Breast epithelium (tissue), 4 donors: Measurements from ENCODE around the gene RALGAPA1. TPM values are rescaled to one million over a fixed set of nuclear protein-coding genes. Genes with fewer than 3 reads are reported as not detected.

Source experiments
- DNase-seq, 2 donors: peaks; one replicate each; pipeline ENCODE4 v3.0.0-alpha.2; 2019; ENCODE audit warnings: low spot score in 2 of 2
- H3K27ac ChIP-seq, 2 donors: fragments of 200-600 bp; sonication (generic) in 1 of 2; one replicate each; pipeline ENCODE4 v1.5.1; 2016 to 2019; ENCODE audit warnings: mild to moderate bottlenecking in 1 of 2
- H3K27me3 ChIP-seq, 2 donors: fragments of 200-600 bp; sonication (generic) in 1 of 2; one replicate each; pipeline versions ENCODE4 v1.5.1 to v1.6.0; 2017 to 2019; ENCODE audit warnings: control low read depth in 1 of 2, mild to moderate bottlenecking in 1 of 2
- H3K36me3 ChIP-seq: fragments of 200-600 bp; one replicate; pipeline ENCODE4 v1.5.1; 2019
- H3K4me1 ChIP-seq, 2 donors: fragments of 200-600 bp; sonication (generic); one replicate each; pipeline ENCODE4 v1.5.1; 2016 to 2019; ENCODE audit warnings: control low read depth in 1 of 2
- H3K4me3 ChIP-seq, 3 donors: fragments of 200-600 bp; sonication (generic); 1 replicate in 2 of 3; 2 replicates in 1 of 3; pipeline ENCODE4 v1.5.1; 2016 to 2019; ENCODE audit warnings: mild to moderate bottlenecking in 3 of 3, moderate library complexity in 2 of 3
- H3K9me3 ChIP-seq, 2 donors: fragments of 200-600 bp; sonication (generic) in 1 of 2; one replicate each; pipeline ENCODE4 v1.5.1; 2016 to 2019; ENCODE audit warnings: control low read depth in 1 of 2
- POLR2A ChIP-seq: fragments of 450-650 bp; IDR thresholded peaks from one replicate; pipeline ENCODE4 v1.6.1; 2016; ENCODE audit warnings: antibody characterized with exemption, mild to moderate bottlenecking, moderate library complexity
- POLR2AphosphoS5 ChIP-seq, 3 donors: sonication (generic); formaldehyde crosslinking; IDR thresholded peaks; one replicate each; pipeline ENCODE4 v1.6.1; 2017; ENCODE audit warnings: antibody characterized with exemption in 3 of 3
- intact Hi-C: fragments of 100-400 bp; cut with DNase I; formaldehyde crosslinking; loops from one replicate; pipeline ENCODE4 v1.15.1; 2023; ENCODE audit warnings: low total_unique reads
- total RNA-seq, 3 donors: library from RNA; depleted of rRNA; stranded (reverse); fragments of >200 nt; gene quantifications; one replicate each; pipeline ENCODE4 v1.1.0, GENCODE V29; 2016
- TF ChIP-seq, protein P1 (sequence below), 3 donors: fragments of 450-650 bp; IDR thresholded peaks; one replicate each; pipeline ENCODE4 v1.5.1; 2016 to 2017; ENCODE audit warnings: antibody characterized with exemption in 3 of 3, mild to moderate bottlenecking in 3 of 3, moderate library complexity in 3 of 3

RALGAPA1 gene
- total RNA-seq, 3 donors from 2014 or later = 52.2 to 136 (median 103) TPM

DNA sequence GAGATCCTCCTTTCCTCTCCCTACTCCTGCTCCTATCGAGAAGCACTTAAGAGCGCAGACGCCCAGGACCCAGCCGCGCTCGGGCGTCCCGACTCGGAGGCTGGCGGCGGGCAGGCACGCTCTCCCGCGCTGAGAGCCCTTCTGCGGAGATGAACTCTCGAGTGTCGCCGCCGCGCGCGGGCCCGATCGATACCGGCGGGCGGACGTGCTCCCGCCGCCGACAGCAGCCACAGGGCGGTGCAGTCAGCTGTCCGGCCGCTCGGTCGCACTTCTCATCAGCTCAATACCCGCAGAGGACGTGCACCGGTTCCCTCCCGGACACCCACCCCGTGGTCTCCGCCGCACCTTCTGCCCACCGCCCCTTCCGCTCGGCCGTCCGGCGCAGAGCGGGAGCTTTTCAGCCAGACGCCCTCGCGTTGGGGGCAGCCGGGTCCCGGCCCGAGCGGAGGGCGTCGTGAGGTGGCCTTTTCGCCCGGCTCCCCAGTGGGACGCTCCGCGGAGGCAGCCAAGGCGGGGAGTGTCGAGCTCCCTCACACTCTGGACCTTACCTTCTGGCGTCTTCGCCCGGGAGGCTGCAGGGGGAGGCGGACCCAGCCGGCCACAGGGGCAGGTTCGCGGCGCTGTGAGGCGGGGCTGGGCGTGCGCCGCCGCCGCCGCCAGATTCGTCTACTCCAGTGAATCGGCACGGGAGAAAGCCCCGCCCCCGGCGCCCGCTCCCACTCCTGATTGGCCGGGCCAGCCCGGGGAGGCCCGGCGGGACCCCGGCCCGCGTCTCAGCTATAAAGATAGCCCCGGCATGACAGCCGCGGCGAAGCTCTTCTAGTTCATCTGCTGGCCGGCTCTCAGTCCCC is 275.5 kb downstream of the RALGAPA1 start, which contains the start of gene INSM2:
TSS of gene INSM2 (plus strand) at position 808 of the 851 bp plus-strand sequence. CDS start 89 bp downstream, outside the sequence.
- DNase-seq = no peak
- peak within 1 kb of the TSS; percentile 42 to 70 (median 61) for H3K4me3 ChIP-seq
- H3K4me1 ChIP-seq = peaks cover 0 to 14% of the 10 kb centered on the region in 2 donors
- H3K27me3 ChIP-seq = peaks cover 5 to 56% of the 10 kb centered on the region in 2 donors
- H3K27ac ChIP-seq = no peak within 1 kb of the TSS
- no peaks in the 10 kb centered on the region for H3K36me3 ChIP-seq
- H3K9me3 ChIP-seq = no peaks in the 10 kb centered on the region
- intact Hi-C loops = no loop called here
- TF ChIP-seq, protein P1, sequence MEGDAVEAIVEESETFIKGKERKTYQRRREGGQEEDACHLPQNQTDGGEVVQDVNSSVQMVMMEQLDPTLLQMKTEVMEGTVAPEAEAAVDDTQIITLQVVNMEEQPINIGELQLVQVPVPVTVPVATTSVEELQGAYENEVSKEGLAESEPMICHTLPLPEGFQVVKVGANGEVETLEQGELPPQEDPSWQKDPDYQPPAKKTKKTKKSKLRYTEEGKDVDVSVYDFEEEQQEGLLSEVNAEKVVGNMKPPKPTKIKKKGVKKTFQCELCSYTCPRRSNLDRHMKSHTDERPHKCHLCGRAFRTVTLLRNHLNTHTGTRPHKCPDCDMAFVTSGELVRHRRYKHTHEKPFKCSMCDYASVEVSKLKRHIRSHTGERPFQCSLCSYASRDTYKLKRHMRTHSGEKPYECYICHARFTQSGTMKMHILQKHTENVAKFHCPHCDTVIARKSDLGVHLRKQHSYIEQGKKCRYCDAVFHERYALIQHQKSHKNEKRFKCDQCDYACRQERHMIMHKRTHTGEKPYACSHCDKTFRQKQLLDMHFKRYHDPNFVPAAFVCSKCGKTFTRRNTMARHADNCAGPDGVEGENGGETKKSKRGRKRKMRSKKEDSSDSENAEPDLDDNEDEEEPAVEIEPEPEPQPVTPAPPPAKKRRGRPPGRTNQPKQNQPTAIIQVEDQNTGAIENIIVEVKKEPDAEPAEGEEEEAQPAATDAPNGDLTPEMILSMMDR (IDR thresholded peaks at IDR 0.05) = no peak
- TF ChIP-seq POLR2A (no peak), POLR2AphosphoS5 (IDR thresholded peaks at IDR 0.05) (no peak)

DNA sequence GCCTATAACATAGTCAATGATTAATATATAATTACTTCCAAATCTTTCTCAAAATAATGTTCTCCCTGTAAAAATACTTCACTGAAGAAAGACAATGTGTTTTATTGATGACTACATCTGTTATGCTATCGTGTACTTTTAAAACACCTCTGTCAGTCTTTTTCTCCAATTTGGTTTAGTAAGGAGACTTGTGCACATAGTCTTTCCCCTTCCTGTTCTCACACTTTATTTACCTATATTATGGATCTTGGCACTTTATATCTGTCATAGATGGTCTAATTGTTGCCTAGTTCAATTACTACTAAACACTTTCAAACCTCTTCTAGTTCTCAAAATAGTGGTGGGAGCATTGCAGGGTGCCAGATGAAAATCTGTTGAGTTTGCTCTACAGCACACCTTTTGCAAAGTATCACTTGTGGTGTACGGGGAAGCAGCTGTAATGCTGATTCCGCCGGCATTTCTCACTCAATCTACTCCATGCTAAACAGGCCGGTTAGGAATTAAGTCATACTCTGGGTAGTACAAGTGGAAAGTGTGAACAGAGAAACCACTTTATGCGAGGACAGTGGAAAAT is 276.2 kb downstream of the RALGAPA1 start:
- Histone ChIP-seq H3K9me3 (no peaks in the 10 kb centered on the region), H3K4me3 (peak overlapping the region; percentile 42 to 70 (median 61)), H3K4me1 (peaks cover 0 to 14% of the 10 kb centered on the region in 2 donors), H3K27ac (no peak overlapping the region), H3K36me3 (no peaks in the 10 kb centered on the region), H3K27me3 (peaks cover 5 to 56% of the 10 kb centered on the region in 2 donors)
- no peak for DNase-seq
- TF ChIP-seq POLR2A (no peak), POLR2AphosphoS5 (IDR thresholded peaks at IDR 0.05) (no peak)
- TF ChIP-seq, protein P1 (IDR thresholded peaks at IDR 0.05) = no peak
- intact Hi-C loops = no loop called here

DNA sequence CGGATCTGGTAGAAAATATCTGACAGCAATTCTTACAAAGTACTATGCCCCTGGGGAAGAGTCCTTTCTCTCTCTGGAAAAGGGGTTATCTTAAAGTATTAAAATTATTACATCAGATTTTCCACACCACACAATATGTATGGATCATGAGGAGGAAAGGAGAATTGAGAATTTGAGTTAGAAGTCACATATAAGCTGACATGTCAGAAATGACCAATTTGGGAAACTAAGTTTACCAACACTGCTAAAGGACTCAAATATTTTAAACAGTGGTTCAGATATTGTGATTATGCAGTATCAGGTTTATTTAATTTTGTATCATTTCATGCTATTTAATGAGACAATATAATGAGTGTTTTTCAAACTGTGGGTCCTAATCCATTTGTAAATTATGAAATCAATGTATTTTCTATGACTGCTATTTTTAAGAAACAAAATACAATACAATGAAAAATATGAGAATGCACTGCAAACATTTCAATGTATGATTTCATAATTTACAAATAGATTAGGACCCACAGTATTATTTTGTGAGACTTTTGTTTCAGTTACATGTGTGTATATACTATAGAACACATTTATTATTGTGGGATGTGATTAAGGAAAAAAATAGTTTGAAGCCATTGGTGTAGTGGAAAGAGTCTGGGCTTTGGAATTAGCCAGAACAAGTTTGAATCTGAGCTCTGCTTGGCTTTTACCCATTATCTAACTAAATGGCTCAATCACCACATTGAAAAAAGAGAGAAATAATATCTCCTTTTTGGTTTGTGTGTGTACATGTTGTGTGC is 276.9 kb downstream of the RALGAPA1 start:
- intact Hi-C loops = no loop called here
- H3K27ac ChIP-seq = no peak overlapping the region
- peaks cover 0 to 14% of the 10 kb centered on the region in 2 donors for H3K4me1 ChIP-seq
- peaks cover 5 to 56% of the 10 kb centered on the region in 2 donors for H3K27me3 ChIP-seq
- no peaks in the 10 kb centered on the region for H3K36me3 ChIP-seq
- no peaks in the 10 kb centered on the region for H3K9me3 ChIP-seq
- DNase-seq = no peak
- TF ChIP-seq, protein P1 (IDR thresholded peaks at IDR 0.05) = no peak
- no peak for TF ChIP-seq POLR2AphosphoS5 (IDR thresholded peaks at IDR 0.05)
- TF ChIP-seq POLR2A = no peak
- H3K4me3 ChIP-seq = no peak overlapping the region

DNA sequence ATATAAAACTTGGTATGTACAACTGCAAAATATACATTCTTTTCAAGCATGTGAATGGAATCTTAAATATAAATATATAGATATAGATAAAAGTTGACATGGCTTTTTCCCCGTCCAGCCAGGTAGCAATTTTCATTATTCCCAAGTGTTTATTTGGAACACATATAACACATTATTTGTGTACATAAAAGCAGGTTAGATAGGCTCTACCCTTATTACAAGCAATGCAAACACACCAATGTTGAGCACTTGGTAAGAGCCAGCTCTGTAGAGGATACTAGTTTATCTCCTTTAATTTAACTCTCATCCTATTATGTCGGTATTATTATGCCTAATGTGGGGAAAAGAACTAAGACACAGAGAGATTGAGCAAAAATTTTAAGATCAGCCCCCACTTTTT is 282.1 kb downstream of the RALGAPA1 start:
- Histone ChIP-seq H3K27ac (no peak overlapping the region), H3K4me3 (no peak overlapping the region), H3K36me3 (no peaks in the 10 kb centered on the region), H3K4me1 (no peaks in the 10 kb centered on the region), H3K9me3 (no peaks in the 10 kb centered on the region), H3K27me3 (peaks cover 0 to 18% of the 10 kb centered on the region in 2 donors)
- intact Hi-C loops = no loop called here
- no peak for DNase-seq
- no peak for TF ChIP-seq POLR2A
- TF ChIP-seq, protein P1 (IDR thresholded peaks at IDR 0.05) = no peak
- no peak for TF ChIP-seq POLR2AphosphoS5 (IDR thresholded peaks at IDR 0.05)
